GM18508 (cell line): Measurements from ENCODE around the gene ANKRD9.

ENCODE experiments used
- ATAC-seq: cut with Tn5 transposase; IDR thresholded peaks from one replicate; pipeline ENCODE4 v1.9.1; 2021; ENCODE audit warnings: moderate number of reproducible peaks; ENCODE audit not compliant: insufficient read depth, unreplicated experiment

ANKRD9 gene

DNA sequence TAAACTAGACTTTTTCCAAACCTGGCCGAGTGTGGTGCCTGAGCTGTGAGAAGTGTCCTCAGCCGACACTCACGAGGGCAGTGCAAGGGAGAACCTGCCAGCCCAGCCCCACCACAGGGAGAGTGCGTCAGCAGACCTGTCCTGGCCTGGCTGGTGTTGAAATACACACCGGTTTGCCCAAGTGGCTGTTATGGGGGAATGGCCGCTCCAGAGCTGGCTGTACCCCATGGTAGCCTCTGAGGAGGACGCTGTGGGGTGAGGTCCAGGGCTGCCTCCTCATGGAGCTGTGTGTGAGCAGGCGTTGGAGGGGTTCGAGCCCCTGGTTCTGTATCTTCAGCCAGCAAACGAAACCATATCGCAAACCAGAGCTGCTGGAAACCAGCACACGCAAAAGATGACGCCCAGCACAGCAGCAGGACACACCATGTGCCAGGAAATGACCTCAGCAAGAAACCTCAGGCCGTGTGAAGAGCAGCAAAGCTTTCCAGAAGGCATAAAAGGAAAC lies 9.4 kb downstream of the ANKRD9 start:
- ATAC-seq = no peak

DNA sequence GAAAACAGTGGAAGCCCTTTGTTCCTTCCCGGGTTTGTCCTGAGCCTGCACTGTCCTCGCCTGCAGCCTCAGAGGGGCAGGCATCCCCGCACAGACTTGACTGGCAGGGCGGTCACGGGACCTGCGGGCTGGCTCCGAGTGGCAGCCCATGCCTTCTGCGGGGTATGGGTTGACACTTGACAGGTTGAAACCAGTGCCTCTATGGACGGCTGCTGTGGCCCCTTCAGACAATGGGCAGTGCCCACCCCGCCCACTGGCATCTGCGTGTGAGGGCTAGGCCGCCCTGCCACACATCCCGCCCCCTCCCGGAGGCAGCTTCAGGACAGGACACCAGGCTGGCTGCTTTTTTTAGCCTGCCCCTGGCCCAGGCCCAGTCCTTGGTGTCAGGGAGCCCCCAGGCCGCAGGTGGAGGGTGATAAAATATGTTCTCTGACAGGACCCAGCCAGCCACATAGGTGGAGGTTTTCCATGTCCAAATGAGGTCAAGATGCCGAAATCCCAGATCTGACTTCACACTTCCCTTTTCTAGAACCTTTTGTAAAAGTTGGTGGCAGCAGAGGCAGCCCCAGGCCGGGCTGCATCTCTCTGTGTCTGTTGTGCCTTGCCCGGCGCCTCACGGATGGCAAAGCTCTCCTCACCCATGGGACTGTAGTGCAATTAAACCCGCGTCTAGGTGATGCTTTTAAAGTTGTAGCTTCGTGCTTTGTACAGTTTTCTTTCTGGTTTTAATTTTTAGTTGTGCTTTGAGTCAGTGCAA lies 10.0 kb downstream of the ANKRD9 start:
- ATAC-seq = no peak

DNA sequence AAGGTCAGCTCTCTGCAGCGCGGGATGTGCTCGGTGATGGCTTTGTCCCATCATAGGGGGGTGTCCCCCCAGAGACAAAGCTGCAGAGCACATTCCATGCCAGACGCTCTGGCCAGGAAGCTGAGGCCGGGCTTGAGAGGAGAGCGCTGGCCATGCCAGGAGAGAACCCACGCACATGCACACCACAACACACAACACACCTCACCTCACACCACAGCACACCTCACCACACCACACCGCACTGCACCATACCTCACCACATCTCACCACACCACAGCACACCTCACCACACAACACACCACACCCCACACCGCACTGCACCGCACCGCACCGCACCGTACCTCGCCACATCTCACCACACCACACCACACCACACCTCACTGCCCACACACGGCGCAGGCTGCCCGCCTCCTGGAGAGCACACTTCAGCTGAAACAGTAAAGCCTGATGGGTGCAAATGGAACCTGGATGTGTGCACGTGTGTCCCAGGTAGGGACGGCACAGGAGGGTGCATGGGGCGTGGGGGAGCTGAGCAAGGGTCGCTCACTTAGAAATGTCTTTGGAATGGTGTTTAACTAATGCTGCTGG lies 10.8 kb downstream of the ANKRD9 start:
- ATAC-seq = no peak

DNA sequence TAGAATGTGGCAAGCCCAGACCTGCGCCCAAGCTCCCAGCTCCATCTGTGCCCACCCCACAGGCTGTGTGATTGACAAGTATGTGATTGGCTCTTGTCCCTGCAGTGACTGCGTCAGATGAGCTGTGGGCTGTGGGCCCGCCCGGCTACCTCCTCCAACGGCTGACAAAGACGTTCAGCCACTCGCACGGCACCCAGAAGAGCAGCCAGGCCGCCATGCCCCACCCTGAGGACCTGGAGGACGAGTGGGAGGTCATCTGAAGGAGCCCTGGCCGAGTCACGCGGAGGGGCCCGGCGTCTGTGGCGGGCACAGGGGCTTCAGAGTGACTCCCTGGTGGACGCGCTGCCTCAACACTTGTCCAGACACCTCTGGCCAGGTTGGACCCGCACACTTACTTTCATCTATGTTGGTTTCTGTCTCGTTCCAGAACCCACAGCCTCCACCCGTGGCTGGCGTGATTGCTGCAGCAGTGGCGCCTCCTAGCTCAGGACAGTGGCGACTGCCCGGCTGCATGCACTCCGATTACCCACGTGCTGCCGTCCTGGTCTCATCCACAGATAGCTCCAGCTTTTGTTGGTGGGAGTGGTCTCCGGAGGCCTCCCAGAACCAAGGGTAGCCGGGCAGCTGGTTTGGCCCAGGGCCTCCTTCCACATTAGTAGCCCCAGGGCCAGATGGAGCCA lies 11.4 kb downstream of the ANKRD9 start:
- no peak for ATAC-seq

DNA sequence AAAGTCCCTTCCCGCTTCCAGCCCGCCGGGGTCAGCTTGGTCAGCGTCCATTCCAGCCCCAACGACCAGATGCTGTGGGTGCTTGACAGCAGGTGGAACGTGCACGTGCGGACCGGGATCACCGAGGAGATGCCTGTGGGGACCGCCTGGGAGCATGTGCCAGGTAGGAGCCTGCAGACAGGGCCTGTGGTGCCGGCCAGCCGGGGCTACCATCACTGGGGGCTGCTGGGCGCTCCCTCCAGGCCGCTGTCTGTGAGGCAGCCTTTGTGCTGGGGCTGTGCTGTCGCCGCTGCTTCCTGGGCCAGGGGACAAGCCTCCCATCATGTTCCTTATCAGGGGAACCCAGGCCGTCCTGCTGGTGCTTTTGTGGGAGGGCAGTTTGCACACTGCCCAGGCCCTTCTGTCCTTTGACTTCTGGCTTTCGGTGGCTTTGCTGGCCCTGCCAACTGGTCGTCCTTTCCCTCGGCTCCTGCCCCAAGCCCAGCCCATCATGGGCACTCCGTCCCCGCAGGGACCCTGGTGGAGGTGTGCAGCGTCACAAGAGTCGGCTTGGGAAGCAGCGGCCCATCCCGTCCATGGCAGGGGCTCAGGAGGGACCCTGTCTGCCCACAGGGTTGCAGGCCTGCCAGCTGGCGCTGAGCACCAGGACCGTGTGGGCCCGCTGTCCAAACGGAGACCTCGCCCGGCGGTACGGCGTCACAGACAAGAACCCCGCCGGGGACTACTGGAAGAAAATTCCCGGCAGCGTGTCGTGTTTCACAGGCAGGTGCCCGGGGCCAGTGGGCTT lies 12.4 kb downstream of the ANKRD9 start:
- ATAC-seq = no peak

DNA sequence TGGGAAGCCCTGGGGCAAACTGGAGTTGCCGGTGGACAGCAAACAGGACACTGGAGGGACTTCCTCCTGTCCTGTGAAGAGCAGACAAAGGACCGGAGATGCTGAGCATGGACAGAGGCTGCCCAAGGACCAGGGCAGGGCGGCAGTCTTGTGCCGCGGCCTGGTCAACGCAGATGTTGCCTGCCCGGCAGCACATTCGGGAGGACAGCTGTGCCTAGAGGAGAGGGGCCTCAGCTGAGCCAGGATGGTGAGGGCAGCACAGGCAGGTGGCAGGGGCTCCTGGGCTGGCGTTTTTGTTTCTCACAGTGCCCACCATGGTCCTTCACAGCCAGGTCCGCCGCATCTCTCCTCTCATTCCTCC lies 13.3 kb downstream of the ANKRD9 start:
- ATAC-seq = no peak

DNA sequence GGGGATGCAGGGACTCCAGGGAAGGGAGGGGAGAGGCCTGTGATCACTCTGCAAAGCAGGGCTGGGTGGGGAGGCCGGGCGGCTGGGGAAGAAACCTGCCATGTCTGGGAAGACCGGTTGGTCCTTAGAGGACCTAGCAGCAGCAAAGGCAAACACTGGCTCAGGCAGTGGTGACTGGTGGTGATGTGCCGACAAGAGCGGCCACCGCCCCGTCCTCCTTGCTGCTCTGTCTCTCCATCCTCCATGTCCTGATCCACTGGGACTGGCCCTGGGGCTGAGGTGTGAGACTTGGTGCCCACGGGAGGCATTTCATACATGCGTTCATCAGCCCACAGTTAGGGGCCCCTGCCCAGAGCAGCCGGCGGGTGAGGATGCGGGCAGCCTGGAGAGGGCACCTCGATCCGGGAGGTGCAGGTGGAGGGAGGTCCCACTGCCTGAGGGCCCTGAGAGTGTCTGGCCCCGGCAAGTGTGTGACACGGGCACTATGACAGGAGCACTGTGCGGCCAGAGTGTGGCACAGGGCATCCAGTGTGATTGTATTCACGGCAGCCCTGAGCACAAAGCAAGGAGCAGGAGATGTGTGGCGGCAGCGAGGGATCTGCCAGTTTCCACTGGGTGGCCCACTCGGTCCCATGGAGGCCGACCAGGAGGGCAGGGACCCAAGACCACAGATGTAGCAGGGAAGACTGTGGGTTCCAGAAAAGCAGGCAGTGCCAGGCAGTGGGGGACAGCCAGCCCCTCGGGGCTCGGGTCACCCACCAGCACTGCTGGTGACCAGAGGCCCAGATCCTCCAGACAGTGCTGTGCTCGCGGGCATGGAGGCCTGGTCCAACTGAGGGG lies 13.9 kb downstream of the ANKRD9 start:
- ATAC-seq = no peak

DNA sequence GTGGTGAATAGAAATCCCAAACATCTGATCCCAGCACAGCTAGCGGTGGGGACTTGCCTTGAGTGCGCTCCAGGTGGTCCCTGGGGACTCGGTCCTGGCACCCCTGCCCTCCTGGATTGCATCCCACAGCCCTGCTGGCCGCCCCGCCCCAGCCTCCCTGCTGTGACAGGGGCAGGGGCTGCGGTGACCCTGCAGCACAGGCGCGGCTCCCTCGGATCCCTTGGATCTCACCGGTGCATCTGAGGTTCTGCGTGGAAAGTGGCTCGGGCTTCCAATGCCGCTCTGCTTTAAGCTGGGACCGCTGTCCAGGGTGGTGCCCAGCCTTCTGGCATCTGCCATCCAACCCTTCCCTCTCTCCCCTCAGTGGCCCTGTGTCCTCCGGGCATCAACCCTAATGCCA lies 16.0 kb downstream of the ANKRD9 start:
- ATAC-seq = no peak

DNA sequence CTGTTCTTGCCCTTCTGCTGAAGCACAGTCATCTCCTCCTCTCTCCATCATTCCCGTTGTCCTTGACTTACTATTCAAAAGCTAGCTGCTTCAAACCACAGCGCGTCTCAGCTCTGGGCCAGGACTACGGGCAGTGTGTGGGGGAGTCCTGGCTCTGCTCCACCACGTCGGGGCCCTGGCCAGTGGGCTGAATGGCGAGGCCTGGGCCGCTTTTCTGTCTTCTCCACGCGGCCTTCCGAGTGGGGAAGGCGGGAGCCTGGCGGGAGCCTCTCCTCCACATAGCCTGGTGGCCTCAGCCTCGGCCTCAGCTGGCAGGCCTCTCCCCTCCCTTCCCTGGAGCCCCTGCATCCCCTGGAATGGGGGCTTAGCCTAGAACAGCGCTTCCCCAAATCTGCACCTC lies 16.5 kb downstream of the ANKRD9 start:
- ATAC-seq = no peak

DNA sequence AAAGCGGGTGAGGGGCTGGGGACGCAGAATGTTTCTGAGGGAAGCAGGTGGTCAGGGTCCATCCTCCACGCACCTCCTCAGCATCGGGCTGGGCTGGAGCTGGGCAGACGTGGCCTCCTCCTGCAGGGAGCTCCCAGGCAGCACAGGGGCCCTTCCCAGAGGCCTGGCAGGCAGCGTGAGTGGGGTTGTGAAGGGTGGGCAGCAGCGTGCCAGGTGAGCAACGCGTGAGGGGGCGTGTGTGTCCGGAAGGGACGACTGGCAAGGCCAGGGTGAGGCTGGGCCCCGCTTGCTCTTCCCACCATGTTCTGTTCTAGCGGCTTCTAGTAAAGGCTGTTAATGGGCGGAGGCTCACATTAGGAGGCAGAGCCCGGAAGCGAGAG lies 17.1 kb downstream of the ANKRD9 start:
- ATAC-seq = no peak

DNA sequence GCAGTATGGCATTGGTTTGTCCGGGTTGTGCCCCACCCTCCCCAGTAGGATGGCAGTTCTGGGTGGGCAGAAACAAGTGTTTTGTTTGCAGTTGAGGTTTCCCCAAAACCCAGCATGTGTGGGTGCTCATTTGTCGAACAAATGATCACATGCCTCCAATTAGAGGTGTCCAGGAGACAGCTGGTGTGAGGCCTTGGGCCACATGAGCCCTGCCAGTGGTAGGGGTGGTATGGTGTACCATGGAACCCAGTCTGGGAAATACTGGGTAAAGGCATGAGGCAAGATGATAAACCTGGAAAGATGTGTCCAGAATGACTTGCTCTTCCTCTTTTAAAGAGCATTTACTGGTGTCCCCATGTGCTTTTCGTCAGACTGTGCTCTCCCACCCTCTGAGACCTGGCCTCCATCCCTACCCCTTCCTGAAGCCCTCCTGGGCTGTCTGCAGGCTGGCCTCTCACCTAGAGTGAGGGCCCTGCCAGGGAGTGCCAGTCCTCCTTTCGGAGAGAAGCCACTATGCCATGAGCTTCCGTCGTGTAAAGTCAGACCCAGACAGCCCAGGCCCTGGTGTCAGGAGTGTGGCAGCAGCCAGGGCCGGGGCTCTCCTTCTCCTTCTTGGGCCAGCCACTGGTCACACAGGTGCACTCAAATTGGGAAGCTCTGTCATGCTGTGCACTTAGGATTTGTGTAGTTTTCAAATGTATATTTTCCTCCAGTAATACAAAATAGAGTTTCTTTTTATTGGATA lies 17.6 kb downstream of the ANKRD9 start:
- ATAC-seq = no peak

DNA sequence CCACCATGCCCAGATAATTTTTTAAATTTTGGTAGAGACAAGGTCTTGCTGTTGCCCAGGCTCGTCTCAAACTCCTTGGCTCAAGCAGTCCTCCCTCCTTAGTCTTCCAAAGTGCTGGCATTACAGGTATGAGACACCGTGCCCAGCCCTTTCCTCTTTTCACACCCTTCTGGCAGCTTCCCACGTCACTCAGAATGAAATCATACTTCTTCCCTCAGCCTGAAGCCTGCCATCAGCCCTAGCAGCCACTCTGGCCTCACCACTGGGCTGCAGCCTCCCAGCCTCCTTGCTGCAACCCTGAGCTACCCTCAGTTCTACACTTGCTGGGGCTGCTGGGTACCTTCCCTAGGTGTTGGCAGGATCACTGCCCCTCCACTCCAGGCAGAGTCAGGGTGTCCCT lies 18.2 kb downstream of the ANKRD9 start:
- ATAC-seq = no peak

DNA sequence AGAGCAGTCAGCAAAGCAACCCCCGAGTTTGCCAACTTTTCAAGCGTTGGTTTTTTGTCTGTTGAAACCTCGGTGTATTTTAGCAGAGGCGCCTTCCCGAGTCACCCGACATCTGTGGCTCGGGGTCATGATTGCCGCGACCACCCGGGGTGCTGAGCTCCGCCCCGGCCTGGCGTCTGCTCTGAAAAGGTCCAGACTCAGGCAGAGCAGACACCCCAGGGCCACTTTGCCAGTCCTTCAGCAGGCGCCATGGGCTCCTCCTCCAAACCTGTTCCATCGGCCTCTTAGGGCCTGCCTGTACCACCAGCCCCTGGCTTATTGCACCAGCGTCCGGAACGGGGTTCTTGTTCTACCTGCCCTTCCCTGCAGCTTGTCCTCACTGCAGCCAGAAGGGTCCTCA lies 19.1 kb downstream of the ANKRD9 start:
- ATAC-seq = no peak

DNA sequence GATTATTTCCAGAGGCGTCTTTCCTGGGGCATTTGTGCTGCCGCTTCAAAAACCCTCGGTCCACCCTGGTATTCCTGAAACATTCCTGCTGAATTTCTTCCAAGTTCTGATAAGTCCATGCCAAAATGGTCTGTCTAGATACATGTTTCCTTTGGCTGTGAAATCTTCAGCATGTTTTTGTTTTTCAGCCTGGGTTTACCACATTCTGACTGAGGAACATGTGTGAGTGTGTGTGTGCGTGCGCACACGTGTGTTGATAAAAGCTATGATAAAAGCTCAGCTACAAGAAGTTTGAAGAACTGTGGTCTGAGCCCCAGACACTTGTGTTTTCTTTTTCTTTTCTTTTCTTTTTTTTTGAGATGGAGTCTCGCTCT lies 22.4 kb downstream of the ANKRD9 start:
- no peak for ATAC-seq

DNA sequence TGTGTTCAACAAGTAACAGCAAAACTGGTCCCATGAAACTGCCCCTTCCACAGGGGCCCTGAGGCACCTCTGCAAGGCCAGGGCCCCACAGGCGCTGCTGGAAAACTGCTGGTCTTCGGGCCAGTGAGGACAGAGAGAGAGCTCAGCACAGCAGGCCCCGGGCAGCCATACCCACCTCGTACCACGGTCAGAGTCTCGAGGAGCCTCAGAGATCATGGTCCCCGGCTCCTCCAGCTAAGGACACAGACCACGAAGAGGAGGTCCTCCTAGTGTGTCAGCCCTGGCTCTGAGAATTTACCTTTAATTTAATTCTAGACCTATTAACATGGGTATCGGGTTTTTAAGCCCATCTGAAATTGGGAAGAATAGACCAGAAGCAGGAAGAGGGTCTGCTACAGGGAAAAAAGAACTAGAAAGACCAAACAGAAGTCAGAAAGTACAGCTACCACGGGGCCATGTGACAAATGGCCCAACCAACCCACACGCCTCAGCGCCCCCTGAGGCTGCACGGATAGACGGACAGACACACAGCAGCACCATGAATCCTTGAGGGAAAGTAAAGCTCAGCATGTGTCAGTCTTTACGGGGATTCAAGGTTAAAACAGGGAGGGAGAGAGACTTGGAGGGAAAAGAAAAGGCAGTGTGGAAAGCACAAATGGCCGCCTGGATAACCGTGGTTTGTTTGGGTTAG lies 22.9 kb downstream of the ANKRD9 start:
- no peak for ATAC-seq

DNA sequence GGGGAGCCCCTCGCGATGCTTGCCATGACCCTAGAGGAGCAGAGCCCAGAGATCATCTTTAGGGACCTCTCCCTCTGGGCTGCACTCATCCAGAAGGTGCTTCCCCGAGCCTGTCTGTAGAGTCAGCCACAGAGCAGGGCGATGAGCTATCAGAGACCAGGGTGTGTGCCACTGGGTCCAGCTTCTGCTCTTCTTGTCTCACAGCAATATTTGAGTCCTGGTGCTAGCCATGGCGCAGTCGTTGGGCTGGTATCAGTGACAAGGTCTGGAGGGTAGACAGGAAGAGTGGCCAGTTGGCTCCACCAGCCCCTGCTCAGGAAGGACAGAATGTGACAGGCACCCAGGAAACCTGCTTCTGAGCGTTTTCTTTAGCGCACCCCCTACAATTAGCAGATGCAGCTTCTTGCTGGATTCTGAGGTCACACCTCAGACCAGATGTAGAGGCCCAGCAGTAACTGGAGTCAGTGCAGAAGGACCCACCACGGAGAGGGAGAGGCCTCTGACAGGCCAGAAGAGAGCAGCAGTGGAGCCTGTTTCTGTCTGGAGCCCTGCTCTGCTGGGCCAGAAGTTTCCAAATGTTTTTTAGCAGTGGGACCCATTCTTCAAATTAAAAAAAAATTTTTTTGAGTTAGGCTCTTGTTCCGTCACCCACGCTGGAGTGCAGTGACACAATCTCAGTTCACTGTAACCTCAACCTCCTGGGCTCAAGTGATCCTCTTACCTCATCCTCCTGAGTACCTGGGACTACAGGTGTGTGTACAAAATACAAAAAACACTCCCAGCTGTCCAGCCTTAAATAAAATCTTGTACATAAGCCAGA lies 23.7 kb downstream of the ANKRD9 start:
- ATAC-seq = no peak

DNA sequence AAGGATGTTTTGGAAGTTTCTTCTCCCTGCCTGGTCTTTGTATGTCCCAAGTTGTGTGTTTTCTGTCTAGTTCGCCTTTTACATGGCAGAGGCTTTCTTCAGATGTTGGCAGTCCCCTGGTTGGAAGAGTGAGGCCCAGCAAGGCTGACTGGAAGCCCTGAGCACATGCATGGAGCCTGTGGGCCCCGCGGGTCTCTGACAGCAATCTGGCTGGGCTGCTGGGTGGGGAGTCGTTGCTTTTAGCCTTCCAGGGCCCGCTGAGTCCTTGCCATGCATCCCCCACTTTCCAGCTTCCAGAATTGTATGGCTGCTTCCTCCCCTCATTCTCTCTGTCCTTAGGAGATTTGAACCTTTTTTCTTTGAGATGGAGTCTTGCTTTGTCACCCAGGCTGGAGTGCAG lies 25.3 kb downstream of the ANKRD9 start:
- ATAC-seq = no peak

DNA sequence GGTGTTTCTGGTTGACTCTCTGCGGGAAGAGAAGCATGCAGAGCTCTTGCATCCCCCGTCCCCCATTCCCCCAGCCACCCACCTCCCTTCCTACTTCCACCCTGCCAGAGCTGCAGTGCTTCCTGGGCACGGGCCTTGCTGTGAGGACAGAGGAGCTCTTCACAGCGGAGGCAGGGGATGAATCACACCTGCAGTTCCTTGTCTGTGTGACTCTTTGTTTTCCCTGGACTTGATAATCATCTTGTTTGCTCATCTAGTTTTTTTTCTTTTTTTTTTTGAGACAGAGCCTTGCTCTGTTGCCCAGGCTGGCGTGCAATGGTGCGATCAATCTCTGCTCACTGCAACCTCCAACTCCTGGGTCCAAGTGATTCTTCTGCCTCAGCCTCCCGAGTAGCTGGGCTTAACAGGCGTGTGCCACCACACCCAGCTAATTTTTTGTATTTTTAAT lies 27.8 kb downstream of the ANKRD9 start:
- ATAC-seq = no peak
